H1 (cell line): ENCODE measurements around the gene COL5A1. TPM values are rescaled to one million over a fixed set of nuclear protein-coding genes. Genes with fewer than 3 reads are reported as not detected.

Experiments used
- CTCF ChIA-PET: fragments of 300-600 bp; sonication (Branson Sonifier 250); formaldehyde crosslinking; loops from one replicate; lab custom pipeline; 2021; ENCODE audit not compliant: partially characterized antibody; lab: Charles Lee
- POLR2A ChIA-PET: fragments of 300-600 bp; sonication (Branson Sonifier 250); formaldehyde crosslinking; loops from one replicate; lab custom pipeline; 2021; ENCODE audit warnings: inconsistent platforms; ENCODE audit not compliant: partially characterized antibody; lab: Charles Lee
- DNase-seq, 2 experiments: peaks; one replicate each; pipeline versions ENCODE4 v3.0.0 to v3.0.0-alpha.2; 2010 to 2022; ENCODE audit warnings: low spot score in 2 of 2, low read depth in 1 of 2, mixed read lengths in 1 of 2
- FAIRE-seq: peaks from 2 replicates; lab custom pipeline; 2011; peaks lifted over from hg19 to GRCh38; lab: Jason Lieb, UNC
- H2AFZ ChIP-seq: 2 replicates; pipeline ENCODE4 v1.8.1; 2012; ENCODE audit warnings: low read length, inconsistent platforms
- H2AK5ac ChIP-seq: 2 replicates; pipeline ENCODE4 v1.6.1; 2013; ENCODE audit warnings: low read depth, low read length
- H2BK120ac ChIP-seq: replicated peaks from 2 replicates; pipeline ENCODE3; 2013; ENCODE audit warnings: low read depth, low read length, inconsistent platforms
- H2BK12ac ChIP-seq: 2 replicates; pipeline ENCODE4 v1.6.1; 2013; ENCODE audit warnings: low read depth, low read length
- H2BK15ac ChIP-seq: 2 replicates; pipeline ENCODE4 v1.6.1; 2013; ENCODE audit warnings: low read length
- H2BK20ac ChIP-seq: 2 replicates; pipeline ENCODE4 v1.6.1; 2013; ENCODE audit warnings: low read length
- H2BK5ac ChIP-seq: 2 replicates; pipeline ENCODE4 v1.6.1; 2013; ENCODE audit warnings: low read depth, low read length
- H3K14ac ChIP-seq: 2 replicates; pipeline ENCODE4 v1.6.1; 2013; ENCODE audit warnings: inconsistent platforms; ENCODE audit not compliant: insufficient read length
- H3K18ac ChIP-seq: 2 replicates; pipeline ENCODE4 v1.6.1; 2013; ENCODE audit warnings: low read length; ENCODE audit errors: extremely low read depth
- H3K23ac ChIP-seq: 2 replicates; pipeline ENCODE4 v1.6.1; 2013; ENCODE audit warnings: inconsistent platforms; ENCODE audit not compliant: insufficient read length
- H3K23me2 ChIP-seq: 2 replicates; pipeline ENCODE4 v1.6.1; 2013; ENCODE audit warnings: low read depth, low read length
- H3K27ac ChIP-seq: 2 replicates; pipeline ENCODE4 v1.6.1; 2011; ENCODE audit warnings: low read depth, low read length, inconsistent platforms
- H3K27me3 ChIP-seq, 4 experiments: replicated peaks in 1 of 4; 1 replicate in 1 of 4; 2 replicates in 3 of 4; pipeline versions ENCODE4 v1.6.1 to v1.8.1; 2011 to 2013; ENCODE audit warnings: low read length in 3 of 4, mild to moderate bottlenecking in 3 of 4, inconsistent platforms in 2 of 4, mixed read lengths in 2 of 4, moderate library complexity in 1 of 4; ENCODE audit not compliant: control insufficient read depth in 3 of 4, insufficient read depth in 3 of 4; ENCODE audit errors: extremely low read depth in 1 of 4
- H3K36me3 ChIP-seq, 4 experiments: 2 replicates each; pipeline versions ENCODE4 v1.6.1 to v1.8.1; 2011 to 2013; ENCODE audit warnings: mild to moderate bottlenecking in 4 of 4, low read length in 3 of 4, moderate library complexity in 2 of 4, control low read depth in 1 of 4, inconsistent platforms in 1 of 4; ENCODE audit not compliant: insufficient read depth in 4 of 4, control insufficient read depth in 2 of 4
- H3K4ac ChIP-seq: replicated peaks from 2 replicates; pipeline ENCODE3; 2013; ENCODE audit warnings: low read length, low read depth, mixed read lengths, inconsistent platforms; ENCODE audit not compliant: insufficient read length
- H3K4me1 ChIP-seq, 4 experiments: replicated peaks in 1 of 4; 1 replicate in 1 of 4; 2 replicates in 3 of 4; pipeline versions ENCODE4 v1.6.1 to v1.8.1; 2011 to 2013; ENCODE audit warnings: low read length in 3 of 4, inconsistent platforms in 2 of 4, mixed read lengths in 1 of 4; ENCODE audit not compliant: insufficient read depth in 4 of 4, control insufficient read depth in 3 of 4
- H3K4me2 ChIP-seq, 2 experiments: 2 replicates each; pipeline versions ENCODE4 v1.6.1 to v1.8.1; 2011 to 2013; ENCODE audit warnings: low read depth in 2 of 2, low read length in 2 of 2, control low read depth in 1 of 2, inconsistent platforms in 1 of 2, mild to moderate bottlenecking in 1 of 2; ENCODE audit not compliant: insufficient read depth in 1 of 2
- H3K4me3 ChIP-seq, 4 experiments: fragments of 200-600, 300-600 bp in 1 of 4; sonication (generic), shearing (Covaris generic), sonication (Bioruptor Twin) in 1 of 4; 2 replicates each; pipeline versions ENCODE4 v1.5.1 to v1.8.1; 2011 to 2016; ENCODE audit warnings: low read length in 4 of 4, low read depth in 3 of 4, control low read depth in 2 of 4, inconsistent platforms in 2 of 4, mild to moderate bottlenecking in 2 of 4, mixed read lengths in 1 of 4, moderate library complexity in 1 of 4; ENCODE audit not compliant: insufficient read depth in 2 of 4; ENCODE audit errors: extremely low read depth in 1 of 4
- H3K56ac ChIP-seq: replicated peaks from 2 replicates; pipeline ENCODE3; 2013; ENCODE audit warnings: low read depth, mild to moderate bottlenecking, mixed read lengths, low read length, inconsistent platforms; ENCODE audit not compliant: insufficient read length
- H3K79me1 ChIP-seq: 2 replicates; pipeline ENCODE4 v1.6.1; 2013; ENCODE audit warnings: low read depth, low read length, control low read depth
- H3K79me2 ChIP-seq, 2 experiments: 2 replicates each; pipeline versions ENCODE4 v1.6.1 to v1.8.1; 2012 to 2013; ENCODE audit warnings: low read length in 2 of 2, mild to moderate bottlenecking in 2 of 2, inconsistent platforms in 1 of 2; ENCODE audit not compliant: insufficient read depth in 2 of 2, control insufficient read depth in 1 of 2
- H3K9ac ChIP-seq, 4 experiments: replicated peaks in 1 of 4; 1 replicate in 1 of 4; 2 replicates in 3 of 4; pipeline versions ENCODE4 v1.6.1 to v1.8.1; 2011 to 2013; ENCODE audit warnings: low read depth in 3 of 4, low read length in 3 of 4, control low read depth in 2 of 4, mild to moderate bottlenecking in 2 of 4, moderate library complexity in 2 of 4, inconsistent platforms in 1 of 4; ENCODE audit errors: extremely low read depth in 1 of 4
- H3K9me3 ChIP-seq, 2 experiments: 2 replicates each; pipeline versions ENCODE4 v1.6.1 to v1.8.1; 2012 to 2013; ENCODE audit warnings: mild to moderate bottlenecking in 2 of 2, moderate library complexity in 2 of 2, control low read depth in 1 of 2, inconsistent platforms in 1 of 2, low read depth in 1 of 2, low read length in 1 of 2, mixed read lengths in 1 of 2; ENCODE audit not compliant: insufficient read depth in 2 of 2
- H4K20me1 ChIP-seq, 2 experiments: replicated peaks in 1 of 2; 2 replicates each; pipeline versions ENCODE3 to v1.8.1; 2011 to 2013; ENCODE audit warnings: inconsistent platforms in 2 of 2, low read length in 2 of 2, mild to moderate bottlenecking in 1 of 2; ENCODE audit not compliant: insufficient read depth in 2 of 2, control insufficient read depth in 1 of 2
- H4K5ac ChIP-seq: 2 replicates; pipeline ENCODE4 v1.6.1; 2013; ENCODE audit warnings: low read length, low read depth, mixed read lengths, inconsistent platforms; ENCODE audit not compliant: insufficient read length
- H4K8ac ChIP-seq: 2 replicates; pipeline ENCODE4 v1.8.0; 2013; ENCODE audit warnings: mild to moderate bottlenecking, moderate library complexity, low read length, inconsistent platforms; ENCODE audit not compliant: insufficient read depth; ENCODE audit errors: extremely low read depth
- H4K91ac ChIP-seq: replicated peaks from 2 replicates; pipeline ENCODE3; 2013; ENCODE audit warnings: low read length, mixed read lengths, inconsistent platforms; ENCODE audit not compliant: insufficient read length
- CHD2 ChIP-seq: IDR thresholded peaks from 2 replicates; pipeline ENCODE4 v1.6.1; 2012; ENCODE audit warnings: low read length, improper control_type of control experiment
- HDAC2 ChIP-seq, 2 experiments: fragments of 300-600 bp in 1 of 2; sonication (generic) in 1 of 2; IDR thresholded peaks; 2 replicates each; pipeline ENCODE4 v1.6.1; 2011 to 2012; ENCODE audit warnings: low read depth in 2 of 2, low read length in 2 of 2, mild to moderate bottlenecking in 2 of 2, moderate library complexity in 2 of 2, borderline replicate concordance in 1 of 2, inconsistent platforms in 1 of 2
- KDM5A ChIP-seq: fragments of 200-600 bp; IDR thresholded peaks from 2 replicates; pipeline ENCODE4 v1.7.1; 2012; ENCODE audit warnings: mild to moderate bottlenecking, low read length, inconsistent platforms, mixed read lengths
- RAD21 ChIP-seq, 2 experiments: IDR thresholded peaks in 1 of 2; conservative IDR thresholded peaks in 1 of 2; 2 replicates each; pipeline ENCODE4 v1.6.1; 2011; ENCODE audit warnings: low read depth in 2 of 2, low read length in 2 of 2, improper control_type of control experiment in 1 of 2, inconsistent platforms in 1 of 2, mild to moderate bottlenecking in 1 of 2, moderate library complexity in 1 of 2
- RBBP5 ChIP-seq: IDR thresholded peaks from 2 replicates; pipeline ENCODE4 v1.7.1; 2012; ENCODE audit warnings: low read depth, mild to moderate bottlenecking, inconsistent platforms, low read length, moderate library complexity, borderline replicate concordance
- USF2 ChIP-seq: IDR thresholded peaks from 2 replicates; pipeline ENCODE4 v1.6.1; 2011; ENCODE audit warnings: low read length, improper control_type of control experiment
- WGBS, 2 experiments: shearing (Covaris generic) in 1 of 2; methylation state at CpG; one replicate each; pipeline versions ENCODE4 v1.1.6 to v1.1.7; 2013 to 2015; ENCODE audit warnings: low lambda C conversion rate in 2 of 2, mixed read lengths in 2 of 2, inconsistent platforms in 1 of 2, low coverage in 1 of 2, missing lambda C conversion rate in 1 of 2; ENCODE audit not compliant: insufficient replicate concordance in 2 of 2, insufficient coverage in 1 of 2, insufficient read length in 1 of 2; ENCODE audit errors: extremely low coverage in 1 of 2, missing lambda C conversion rate in 1 of 2; 5-methylcytosine and 5-hydroxymethylcytosine counted together
- polyA plus RNA-seq, 7 experiments: library from polyadenylated mRNA; depleted of rRNA in 3 of 7; stranded (reverse) in 5 of 7; unstranded in 2 of 7; fragments of >200 nt in 5 of 7; fragments of 200-250 nt in 2 of 7; gene quantifications; 1 replicate in 5 of 7; 2 replicates in 1 of 7; 4 replicates in 1 of 7; pipeline versions ENCODE4 v1.2.1 to v1.2.3, GENCODE V29; 2011 to 2013; ENCODE audit warnings: missing spikeins in 2 of 7, mixed read lengths in 2 of 7
- total RNA-seq: library from RNA; stranded (reverse); fragmentation: NEBNext Ultra II Directional; extraction: Animal tissue kit (Norgen Biotek cat#: 25700); gene quantifications from 2 replicates; pipeline ENCODE4 v1.2.1, GENCODE V29; 2021
- TF ChIP-seq, protein P1 (sequence below): IDR thresholded peaks from 2 replicates; pipeline ENCODE4 v1.6.1; 2012; ENCODE audit warnings: inconsistent platforms

COL5A1 gene
- total and polyA plus RNA-seq, 2 of the 8 experiments (the other 6 are each of a cell fraction or from before 2014, with no cell fraction given), result 3.8 to 12.0 TPM

GRCh38 chr9:134830126-134830525 lies 188.5 kb downstream of the COL5A1 start:
- WGBS, 2 experiments, result 93% methylated on average over 18 of the region's 19 CpGs; no CpG with 5 or more reads in 1 of the 2 experiments
- no peak overlapping the region for H3K23ac ChIP-seq
- H3K9me3 ChIP-seq, result no peaks in the 10 kb centered on the region
- no peak for DNase-seq
- no peak overlapping the region for H3K18ac ChIP-seq
- no peak overlapping the region for H2BK12ac ChIP-seq
- peaks cover 12% of the 10 kb centered on the region; the same call in 1 of the 2 replicates for H3K23me2 ChIP-seq
- H3K56ac ChIP-seq, result no peak overlapping the region
- no peak for FAIRE-seq
- no peak overlapping the region for H4K91ac ChIP-seq
- H3K27me3 ChIP-seq, result no peaks in the 10 kb centered on the region
- ChIA-PET POLR2A (no interaction called here), CTCF (no interaction called here)
- no peak overlapping the region for H4K5ac ChIP-seq
- no peak overlapping the region for H3K4me2 ChIP-seq
- no peak for TF ChIP-seq USF2
- no peak for TF ChIP-seq HDAC2 (IDR thresholded peaks at IDR 0.05; ENCODE audit: borderline replicate concordance in 1 of 2, low read depth in 2 of 2, low read length in 2 of 2)
- TF ChIP-seq KDM5A, result no peak
- no peak for TF ChIP-seq CHD2
- no peak for TF ChIP-seq RBBP5
- no peak for TF ChIP-seq RAD21 (IDR thresholded peaks at IDR 0.05 in 1 of 2, conservative IDR thresholded peaks at IDR 0.05 in 1 of 2; ENCODE audit: low read depth in 2 of 2, low read length in 2 of 2)
- TF ChIP-seq, protein P1, sequence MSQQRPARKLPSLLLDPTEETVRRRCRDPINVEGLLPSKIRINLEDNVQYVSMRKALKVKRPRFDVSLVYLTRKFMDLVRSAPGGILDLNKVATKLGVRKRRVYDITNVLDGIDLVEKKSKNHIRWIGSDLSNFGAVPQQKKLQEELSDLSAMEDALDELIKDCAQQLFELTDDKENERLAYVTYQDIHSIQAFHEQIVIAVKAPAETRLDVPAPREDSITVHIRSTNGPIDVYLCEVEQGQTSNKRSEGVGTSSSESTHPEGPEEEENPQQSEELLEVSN, result no peak
- no peak overlapping the region for H2AFZ ChIP-seq
- no peaks in the 10 kb centered on the region for H3K79me2 ChIP-seq
- H3K27ac ChIP-seq, result no peak overlapping the region
- H4K20me1 ChIP-seq, result peaks cover 0 to 5% of the 10 kb centered on the region in 2 experiments
- no peak overlapping the region for H2BK5ac ChIP-seq
- no peak overlapping the region for H2BK120ac ChIP-seq
- H2BK20ac ChIP-seq, result no peak overlapping the region
- no peak overlapping the region for H3K4ac ChIP-seq
- no peak overlapping the region for H3K4me3 ChIP-seq
- no peak overlapping the region for H2AK5ac ChIP-seq
- H3K36me3 ChIP-seq, result peaks cover 0 to 4% (median 0%) of the 10 kb centered on the region in 4 experiments; a peak in 2 of 8 replicates
- H3K4me1 ChIP-seq, result no peaks in the 10 kb centered on the region; a peak in 1 of 7 replicates
- H2BK15ac ChIP-seq, result no peak overlapping the region
- no peak overlapping the region for H3K9ac ChIP-seq
- H3K79me1 ChIP-seq, result no peaks in the 10 kb centered on the region
- no peak overlapping the region for H4K8ac ChIP-seq
- no peak overlapping the region for H3K14ac ChIP-seq
